Left renal cortex interstitium (tissue), 4 donors: ENCODE results near the gene STARD9. TPM values are rescaled to one million over a fixed set of nuclear protein-coding genes. Genes with fewer than 3 reads are reported as not detected.
"Not testable (repeated sequence)": the region's sequence is repeated elsewhere in the genome, so short reads cannot be mapped to it uniquely, and the experiment has no call there.

ENCODE experiments used
- DNase-seq, 4 donors: peaks; one replicate each; pipeline ENCODE4 v3.0.0-alpha.2; 2013; ENCODE audit warnings: low read depth in 4 of 4, low spot score in 2 of 4, missing footprints in 1 of 4
- polyA plus RNA-seq, 4 donors: library from polyadenylated mRNA; unstranded; fragments of 120-200 nt; gene quantifications; one replicate each; pipeline ENCODE4 v1.2.1, GENCODE V29; 2013; ENCODE audit not compliant: insufficient read length in 4 of 4

STARD9 gene
- polyA plus RNA-seq, 4 donors: 6.7 to 15.3 (median 11.2) TPM

DNA sequence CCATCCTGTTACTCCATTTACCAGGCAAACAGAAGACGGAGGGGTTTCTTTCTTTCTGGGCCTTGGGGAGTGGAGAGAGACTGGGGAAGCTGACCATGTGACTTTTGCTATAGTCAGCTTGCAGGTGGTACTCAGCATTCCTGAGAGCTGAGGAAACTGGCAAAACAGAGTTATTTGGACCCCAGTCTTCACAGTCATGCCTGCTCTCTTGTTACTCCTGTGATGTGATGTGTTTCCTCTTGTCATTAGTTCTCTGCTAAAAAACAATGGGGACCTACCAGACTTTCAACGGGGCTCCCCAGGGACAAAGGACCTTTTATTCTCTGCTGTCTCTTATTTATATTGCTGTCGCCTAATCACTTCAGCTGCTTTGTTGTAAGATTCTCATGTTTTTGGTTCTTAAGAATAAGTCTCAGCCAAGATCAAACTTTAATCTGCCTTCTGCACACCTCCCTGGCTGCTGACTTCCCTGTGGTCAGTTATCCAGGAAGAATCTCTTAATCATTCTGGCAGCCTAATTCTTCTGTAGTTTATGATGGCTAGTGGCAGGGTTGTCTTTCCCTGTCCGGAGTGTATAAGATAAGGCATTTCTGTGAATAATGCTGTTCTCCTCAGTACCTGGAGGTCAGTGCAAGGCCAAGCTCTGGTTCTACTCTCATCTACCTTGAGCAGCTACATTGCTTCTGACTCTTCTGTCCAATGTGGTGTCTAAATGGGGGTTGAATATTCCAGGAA is 8.8 kb downstream of the STARD9 start:
- no peak for DNase-seq

DNA sequence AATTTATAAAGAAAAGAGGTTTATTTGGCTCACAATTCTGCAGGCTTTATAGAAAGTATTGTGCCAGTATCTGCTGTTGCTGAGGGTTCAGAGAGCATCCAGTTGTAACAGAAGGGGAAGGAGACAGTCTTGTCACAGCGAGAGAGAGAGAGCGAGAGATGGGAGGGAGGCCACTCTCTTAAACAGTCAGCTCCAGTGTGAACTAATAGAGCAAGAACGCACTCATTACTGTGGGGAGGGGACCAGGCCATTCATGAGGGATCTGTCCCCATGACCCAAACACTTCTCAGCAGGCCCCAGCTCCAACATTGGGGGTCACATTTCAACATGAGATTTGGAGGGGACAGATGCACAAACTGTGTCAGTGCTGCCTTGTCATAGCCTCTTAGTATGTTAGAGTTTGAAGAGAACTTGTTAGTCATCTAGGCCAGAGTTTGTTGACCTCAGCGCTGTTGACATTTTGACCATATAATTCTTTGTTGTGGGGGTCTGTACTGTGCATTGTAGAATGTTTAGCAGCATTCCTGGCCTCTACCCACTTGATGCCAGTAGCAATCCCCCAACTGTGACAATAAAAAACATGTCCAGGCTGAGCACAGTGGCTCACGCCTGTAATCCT is 15.3 kb downstream of the STARD9 start:
- no peak for DNase-seq

DNA sequence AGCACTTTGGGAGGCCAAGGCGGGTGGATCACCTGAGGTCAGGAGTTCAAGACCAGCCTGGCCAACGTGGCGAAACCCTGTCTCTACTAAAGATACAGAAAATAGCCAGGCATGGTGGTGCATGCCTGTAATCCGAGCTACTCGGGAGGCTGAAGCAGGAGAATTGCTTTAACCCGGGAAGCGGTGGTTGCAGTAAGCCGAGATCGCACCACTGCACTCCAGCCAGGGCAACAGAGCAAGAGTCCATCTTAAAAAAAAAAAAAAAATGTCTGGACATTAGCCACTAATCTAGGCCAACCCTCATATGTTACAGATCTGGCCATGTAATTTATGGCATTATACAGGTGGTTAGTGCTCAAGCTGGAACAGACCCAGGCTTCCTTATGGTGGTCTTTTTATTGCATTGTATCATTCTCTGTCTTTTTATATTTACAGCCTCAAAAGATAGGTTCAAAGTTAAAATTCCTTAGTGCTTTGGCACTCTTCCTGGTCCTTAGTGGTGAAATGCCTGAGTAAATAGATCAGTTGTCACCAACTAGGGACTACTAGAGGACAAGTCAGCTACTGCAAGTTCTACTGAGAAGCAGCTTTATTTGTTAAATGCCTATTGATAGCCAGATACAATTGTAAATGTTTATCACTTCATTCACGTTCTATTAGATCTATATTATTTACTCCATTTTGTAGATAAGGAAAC is 16.0 kb downstream of the STARD9 start:
- DNase-seq: no peak

DNA sequence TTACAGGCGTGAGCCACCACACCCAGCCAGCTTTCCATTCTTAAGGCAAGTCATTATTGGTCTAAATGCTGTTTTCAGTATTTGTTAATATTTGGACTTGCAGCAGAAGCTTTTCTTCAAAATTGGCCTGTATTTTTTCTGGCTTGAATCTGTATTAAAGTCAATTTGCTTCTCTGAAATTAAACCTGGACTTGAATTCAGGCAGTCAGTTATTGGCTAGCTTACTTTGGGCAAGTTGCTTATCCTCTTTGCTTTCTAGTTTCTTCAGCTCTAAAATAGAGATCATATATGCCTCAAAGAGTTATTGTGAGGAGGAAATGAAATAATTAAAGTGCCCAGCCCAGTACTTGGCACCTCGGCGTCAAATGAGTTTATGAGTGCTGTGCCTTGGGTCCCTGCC is 17.3 kb downstream of the STARD9 start:
- DNase-seq: no peak

DNA sequence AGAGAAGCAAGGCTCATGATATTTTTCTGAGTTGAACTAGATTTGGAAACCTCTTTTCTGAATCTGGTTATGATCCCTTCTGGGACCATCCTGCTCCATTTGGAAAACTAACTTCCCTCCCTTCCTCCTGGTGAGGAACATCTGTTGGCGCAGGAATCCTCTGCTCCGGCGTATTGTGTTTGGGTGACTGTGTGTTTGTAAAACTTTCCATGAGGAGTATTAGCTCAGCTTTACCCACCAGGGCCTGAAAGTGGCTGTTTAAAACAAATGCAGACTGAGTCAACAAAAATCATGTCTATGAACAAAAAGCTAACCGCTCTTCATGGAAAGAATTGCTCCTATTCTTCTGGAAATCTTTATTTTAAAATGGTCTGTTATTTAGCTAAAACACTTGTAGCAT is 17.7 kb downstream of the STARD9 start:
- no peak for DNase-seq

DNA sequence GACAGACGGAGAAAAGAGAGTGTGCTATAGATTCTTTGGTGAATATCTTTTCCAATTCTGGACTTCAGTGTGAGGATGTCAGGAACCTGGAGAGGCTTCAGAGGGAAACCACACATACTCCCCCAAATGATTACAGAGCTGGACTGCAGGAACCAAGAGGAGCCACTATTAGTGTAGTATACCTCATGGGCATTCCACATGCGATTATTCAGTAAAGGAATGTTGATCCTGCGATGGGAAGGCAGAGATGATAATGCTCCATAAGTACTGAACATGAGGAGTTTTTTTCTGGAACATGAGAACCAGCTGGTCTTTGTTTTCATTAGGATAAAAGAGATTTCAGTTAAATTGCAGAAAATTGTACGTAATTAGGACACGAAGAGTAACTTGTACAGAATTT is 18.7 kb downstream of the STARD9 start:
- DNase-seq: no peak

DNA sequence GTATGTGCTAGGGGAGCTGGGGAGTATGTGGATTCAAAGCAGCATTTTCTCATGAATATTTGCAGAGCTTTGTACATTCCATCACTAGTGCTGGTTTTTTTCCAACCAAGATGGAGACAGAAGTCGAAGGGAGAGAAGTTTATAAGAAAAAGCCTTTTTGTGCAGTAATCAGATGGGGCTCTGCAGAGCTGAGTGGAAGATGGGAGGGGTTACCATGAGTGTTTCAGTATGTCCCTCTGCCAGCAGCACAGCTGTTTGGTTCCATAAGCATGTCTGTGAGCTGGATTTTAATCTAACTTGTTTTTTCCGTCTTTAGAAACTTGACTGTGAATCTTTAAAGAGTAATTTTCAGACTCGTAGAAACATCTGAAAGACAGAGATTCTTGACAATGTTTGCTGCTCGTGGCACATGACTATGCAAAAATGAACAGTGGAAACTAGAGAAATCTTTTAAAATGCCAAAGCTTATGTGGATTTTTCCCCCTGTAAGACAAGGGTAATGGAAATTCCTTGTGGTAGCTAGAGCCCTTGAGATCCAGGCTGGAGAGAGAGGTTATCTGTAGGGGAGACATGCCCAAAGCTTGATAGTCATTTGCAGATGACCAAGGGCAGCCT is 20.3 kb downstream of the STARD9 start:
- DNase-seq: no peak

DNA sequence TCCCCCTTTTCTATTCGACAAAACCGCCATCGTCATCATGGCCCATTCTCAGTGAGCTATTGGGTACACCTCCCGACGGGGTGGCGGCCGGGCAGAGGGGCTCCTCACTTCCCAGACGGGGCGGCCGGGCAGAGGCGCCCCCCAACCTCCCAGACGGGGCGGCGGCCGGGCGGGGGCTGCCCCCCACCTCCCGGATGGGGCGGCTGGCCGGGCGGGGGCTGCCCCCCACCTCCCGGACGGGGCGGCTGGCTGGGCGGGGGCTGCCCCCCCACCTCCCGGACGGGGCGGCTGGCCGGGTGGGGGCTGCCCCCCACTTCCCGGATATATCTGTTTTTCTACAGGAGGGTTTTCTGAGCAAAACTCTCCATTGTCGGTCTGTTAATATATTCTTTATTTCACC is 25.9 kb downstream of the STARD9 start:
- DNase-seq: not testable (repeated sequence)

DNA sequence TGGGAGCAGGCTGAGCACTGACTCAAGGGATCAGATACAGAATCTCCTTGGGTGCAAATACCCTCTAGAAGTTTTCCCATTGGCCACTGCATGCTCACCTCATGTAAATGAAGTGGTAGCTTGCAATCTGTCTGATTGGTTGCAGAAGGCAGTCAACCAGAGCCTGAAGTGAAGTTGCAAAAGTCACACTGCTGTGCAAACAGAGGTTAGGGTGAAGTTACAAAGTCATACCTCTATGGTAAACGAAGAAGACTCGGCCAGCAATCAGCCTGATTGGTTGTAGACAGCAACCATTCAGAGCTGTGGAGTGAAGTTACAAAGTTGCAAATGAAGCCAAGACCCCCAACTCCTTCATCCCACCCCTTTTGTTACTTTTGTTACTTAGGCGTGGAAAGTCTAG is 27.1 kb downstream of the STARD9 start:
- no peak for DNase-seq

DNA sequence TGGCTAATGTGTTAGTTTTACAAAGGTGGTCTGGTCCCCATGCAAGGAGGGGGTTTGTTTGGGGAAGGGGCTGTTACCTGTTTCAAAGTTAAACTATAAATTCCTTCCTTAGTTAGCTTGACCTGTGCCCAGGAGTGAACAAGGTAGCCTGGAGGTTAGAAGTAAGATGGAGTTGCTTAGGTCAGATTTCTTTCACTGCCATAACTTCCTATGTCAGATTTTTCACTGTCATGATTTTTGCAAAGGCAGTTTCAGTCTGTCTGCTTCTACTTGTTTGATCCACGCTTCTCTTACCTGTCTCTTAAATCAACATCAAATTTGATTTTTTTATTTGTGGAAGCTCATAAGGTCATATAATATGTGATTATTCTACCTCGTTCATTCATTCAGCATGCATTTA is 28.6 kb downstream of the STARD9 start:
- DNase-seq: no peak

DNA sequence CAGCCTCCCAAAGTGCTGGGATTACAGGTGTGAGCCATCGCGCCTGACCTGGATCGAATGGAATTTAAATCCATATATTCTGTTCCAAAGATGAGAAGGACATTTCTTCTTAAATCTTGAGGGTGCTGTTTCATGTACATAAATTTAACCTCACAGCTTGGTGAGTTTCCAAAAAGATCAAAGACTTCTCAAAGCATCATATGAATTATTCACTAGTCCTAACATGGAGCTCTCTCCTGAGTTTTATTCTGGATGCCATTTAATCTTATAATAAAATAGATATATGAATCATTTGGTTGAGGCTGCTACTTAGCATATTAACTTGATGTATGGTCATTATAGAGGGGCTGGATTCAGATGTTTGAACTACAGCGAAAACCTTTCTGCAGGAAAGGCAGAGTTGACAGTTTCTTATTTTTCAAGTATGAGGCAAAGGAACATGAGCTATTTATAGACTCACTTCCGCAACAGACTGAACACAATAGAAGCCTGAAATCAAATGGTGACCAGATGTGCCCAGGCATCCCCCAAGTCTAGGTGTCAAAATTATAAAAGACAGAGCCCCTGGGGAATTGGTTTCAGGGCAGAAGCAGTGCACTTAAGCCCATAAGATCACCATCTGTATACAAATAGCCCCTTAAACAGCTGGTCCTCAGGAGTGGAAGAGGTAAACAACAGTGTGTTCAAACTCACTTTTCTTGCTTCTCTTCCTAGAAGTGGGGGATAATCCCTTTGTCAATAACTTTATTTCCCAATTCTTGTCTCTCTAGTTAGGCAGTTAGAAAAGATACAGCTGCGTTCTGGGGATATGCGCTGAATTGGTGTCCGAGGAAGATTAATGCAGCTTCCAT is 29.7 kb downstream of the STARD9 start:
- DNase-seq: no peak

DNA sequence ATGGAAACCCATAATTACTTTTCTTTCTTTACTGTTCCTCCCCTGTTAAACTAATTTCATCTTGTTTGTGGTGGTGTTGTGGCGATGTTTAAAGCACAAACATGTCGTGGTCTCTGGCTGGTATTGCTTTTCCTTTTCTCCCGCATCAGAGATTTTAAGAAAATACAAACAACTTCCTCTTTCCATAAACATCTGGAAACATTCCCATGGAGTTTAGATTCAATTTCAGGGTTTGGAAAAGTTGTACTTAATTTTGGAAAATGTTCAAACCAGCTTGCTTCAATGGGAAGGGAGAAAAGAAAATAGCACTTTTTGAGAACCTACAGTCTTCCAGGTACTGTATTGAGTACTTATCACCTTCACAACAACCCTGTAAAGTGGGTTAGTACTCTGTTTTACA is 30.4 kb downstream of the STARD9 start:
- no peak for DNase-seq

DNA sequence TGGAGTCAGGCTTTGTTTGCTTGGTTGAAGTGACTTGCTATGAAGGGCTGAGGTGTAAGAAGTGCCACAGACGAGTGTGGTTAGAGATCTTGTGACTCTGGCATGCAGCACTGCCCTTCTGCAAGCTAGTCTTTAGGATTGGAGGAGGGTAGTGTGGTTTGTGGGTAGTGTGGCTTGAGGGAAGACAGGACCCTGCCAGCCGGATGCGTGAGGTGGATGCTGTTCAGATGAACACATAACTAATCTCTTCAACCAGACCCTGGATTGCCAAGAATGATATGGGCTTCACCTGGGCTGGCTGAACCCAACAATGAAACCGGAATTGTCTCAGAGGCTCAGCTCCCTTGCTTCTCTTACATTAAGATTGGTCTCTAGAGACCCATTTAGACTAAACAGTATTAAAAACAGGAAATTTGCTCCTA is 32.7 kb downstream of the STARD9 start:
- no peak for DNase-seq

DNA sequence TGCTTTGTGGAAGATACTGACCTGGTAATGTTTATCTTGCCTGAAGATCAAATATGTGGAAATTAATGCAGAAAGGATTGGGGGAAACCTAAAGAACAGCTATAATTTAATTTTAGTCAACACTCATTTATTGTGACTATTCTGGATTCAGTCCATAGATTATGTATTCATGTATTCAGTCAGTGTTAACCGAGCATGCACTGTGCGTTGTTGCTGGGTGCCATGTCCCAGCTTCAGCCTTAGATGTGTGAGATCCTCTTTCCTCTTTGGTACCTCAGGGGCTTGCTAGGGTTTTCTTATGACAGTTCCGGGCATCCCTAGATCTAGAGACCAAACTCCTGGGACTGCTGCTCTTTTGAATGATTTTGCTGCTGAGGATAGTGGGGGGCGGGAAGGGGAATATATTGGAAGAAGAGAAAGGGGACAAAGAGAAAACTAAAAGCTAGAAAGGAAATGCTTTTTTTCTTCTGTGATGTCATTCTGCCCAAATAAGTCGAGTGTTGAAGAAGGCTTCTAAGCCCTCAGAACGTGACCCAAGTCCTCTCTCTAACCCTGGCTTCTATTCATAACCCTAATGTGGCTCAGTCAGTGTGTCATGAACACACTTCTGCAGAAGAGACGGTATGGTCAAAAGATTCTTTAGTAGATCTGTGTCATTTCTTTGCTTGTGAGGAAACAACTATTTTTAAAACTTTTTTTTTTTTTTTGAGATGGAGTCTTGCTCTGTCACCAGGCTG is 33.5 kb downstream of the STARD9 start:
- no peak for DNase-seq

DNA sequence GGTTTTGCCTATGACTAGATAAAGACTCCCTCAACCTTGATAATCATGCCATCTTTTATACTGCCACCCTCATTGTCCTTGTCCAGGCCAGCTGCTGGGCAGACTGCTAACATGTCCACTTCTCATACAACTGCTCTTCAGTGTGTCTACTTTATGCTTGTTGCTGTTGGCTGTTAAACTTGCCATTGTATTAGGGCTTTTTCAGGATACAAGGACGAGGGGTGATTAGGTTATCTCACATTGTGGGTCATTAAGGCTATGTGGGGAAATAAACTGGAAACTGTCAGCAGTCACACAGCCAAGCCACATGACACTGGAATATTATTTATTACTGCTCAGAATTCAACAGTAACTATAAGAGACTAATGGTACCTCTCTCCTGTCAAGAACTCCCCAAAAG is 36.1 kb downstream of the STARD9 start:
- no peak for DNase-seq

DNA sequence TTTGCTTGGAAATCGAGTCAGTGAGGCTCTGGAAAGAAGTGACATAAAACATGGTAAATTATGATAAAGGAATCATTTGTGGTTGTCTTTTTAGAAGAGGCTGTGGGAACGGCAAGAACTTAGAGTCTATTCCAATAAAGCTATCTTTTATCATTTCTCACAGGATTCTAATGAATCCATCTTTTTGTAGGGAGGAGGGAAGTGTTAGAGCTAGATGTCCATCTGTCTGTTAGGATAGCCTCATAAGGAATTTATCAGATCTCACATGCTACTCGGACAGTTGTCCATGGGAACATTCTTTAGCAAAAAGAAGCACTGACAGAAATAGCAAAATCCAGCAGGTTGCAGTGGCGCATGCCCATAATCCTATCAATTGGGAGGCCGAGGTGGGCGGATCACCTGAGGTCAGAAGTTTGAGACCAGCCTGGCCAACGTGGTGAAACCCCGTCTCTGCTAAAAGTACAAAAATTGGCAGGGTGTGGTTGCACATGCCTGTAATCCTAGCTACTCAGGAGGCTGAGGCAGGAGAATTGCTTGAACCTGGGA is 37.0 kb downstream of the STARD9 start:
- no peak for DNase-seq

DNA sequence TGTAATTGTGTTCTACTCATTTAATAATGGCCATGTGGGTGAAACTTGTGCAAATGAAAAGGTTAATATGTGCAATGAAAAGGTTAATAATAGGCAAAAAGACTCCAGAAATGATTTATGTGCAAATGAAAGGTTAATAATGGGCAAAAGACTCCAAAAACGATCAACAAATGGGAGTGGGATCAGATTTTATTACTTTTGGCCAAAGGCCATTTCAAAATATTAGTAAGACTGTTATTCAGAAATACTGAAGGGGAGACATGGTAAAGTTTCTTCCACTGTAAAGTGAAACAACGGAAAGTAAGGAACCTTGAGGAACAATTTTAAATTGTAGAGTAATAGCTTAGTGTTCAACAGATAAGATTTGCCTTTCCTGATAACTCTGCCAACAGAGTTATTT is 40.7 kb downstream of the STARD9 start:
- DNase-seq: no peak

DNA sequence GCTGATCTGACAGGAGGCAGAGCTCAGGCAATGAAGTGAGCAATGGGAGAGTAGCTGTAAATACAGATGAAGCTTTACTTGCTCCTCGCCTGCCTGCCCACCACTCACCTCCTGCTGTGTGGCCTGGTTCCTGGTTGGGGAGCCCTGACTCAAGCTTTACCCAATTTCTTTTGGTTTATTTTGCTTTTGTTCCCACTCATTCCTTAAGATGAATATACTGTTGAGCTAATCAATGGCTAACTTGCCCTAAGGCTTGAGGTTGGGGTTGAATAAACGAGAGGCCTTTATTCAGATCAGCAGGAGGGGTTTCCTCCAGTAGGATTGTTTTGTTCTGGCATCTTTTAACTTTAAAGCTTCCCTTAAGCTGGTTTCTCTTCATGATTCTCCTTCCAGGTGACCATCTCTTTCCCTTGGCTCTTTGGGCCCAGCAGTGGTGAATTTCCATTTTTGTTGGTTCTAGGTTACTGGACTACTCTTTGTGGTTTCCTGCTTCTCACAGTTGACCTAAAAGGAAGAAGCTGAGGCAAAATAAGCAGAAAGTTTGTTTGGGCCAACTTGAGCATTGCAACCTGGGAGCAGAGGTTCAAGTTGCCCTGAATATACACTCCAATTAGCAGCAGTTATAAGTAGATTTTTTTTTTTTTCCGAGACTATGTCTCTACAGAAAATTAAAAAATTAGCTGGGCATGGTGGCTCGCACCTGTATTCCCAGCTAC is 44.4 kb downstream of the STARD9 start:
- DNase-seq: no peak

DNA sequence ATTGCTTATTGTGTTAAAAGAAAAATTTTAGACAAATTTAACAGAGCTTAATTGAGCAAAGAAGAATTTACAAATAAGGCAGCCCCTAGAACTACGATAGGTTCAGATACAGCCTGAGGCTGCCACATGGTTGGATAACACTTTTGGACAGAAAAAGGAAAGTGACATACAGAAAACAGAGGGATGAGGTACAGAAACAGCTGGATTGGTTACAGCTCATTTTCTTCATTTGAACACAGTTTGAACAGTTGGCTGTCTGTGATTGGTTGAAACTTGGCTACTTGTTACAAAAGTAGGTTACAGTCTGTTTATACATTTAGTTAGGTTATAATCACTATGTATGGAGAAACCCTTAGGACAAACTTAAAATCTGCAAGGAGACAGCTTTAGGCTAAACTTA is 46.0 kb downstream of the STARD9 start:
- DNase-seq: no peak
